Measurements from ENCODE around the gene USP36.

USP36 gene

DNA sequence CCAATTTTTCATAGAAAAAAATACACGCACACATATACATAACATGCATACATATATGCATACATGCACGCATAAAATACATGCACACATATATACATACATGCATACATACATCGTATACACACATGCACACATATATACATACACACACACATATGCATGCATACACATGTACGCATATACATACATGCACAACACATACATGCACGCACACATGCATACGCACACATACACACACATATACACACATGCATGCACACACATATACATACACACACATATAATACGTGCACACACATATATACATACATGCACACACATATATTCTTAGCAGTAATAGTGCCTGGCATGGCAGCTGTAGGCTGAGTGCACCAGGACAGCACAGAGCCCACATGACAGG lies 24.9 kb downstream of the USP36 start:
- DNase-seq (ENCODE audit: low read depth), result no peak

DNA sequence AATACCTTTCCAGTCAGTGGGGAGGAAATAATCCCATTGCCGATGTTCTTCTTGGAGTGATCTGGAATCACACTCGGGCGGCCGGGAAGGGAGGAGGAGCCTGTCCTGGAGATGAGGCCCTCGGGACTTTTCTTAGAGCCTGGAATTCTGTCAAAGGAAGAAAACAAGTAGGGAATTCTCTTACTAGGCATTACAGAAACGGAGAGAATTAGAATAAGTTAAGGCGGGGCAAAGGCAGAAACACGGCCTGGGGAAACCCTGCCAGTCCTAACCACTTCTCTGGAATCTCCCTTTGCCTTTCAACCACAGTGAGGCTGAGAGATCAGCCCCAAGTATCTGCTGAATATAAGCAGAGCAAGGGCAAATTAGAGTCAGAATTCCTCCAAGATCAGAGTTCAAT lies 27.8 kb downstream of the USP36 start:
- no peak for DNase-seq (ENCODE audit: low read depth)

DNA sequence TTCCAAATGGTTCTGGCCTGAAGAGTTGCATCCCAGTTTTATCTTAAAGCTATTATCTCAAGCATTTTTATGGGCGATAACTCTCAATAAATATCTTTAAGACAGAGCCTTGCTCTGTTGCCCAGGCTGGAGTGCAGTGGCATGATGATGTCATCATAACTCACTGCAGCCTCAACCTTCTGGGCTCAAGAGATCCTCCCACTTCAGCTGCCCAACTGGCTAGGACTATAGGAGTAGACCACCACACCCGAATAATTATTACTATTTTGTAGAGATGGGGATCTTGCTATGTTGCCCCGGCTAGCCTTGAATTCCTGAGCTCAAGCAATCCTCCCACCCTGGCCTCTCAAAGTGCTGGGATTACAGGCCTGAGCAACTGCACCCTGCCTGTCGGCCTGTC lies 32.5 kb downstream of the USP36 start:
- no peak for DNase-seq (ENCODE audit: low read depth)

DNA sequence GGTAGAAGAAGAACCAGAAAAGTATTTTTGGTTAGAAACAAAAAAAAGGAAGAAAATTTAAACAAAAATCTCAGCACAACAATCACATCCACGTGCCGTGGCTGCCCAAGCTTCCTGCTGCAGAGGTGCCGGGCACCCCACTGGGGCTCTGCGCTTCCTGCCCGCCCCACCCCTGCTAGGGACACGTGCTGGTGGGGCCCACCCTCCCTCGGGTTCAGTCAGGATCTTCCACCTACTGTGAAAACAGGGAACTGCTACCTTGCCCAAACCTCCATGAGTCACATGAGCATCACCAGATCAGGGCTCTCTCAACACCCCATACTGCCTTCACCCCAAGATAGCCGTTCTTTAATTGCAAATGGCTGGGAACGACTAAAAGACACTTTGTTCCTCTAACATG lies 34.2 kb downstream of the USP36 start:
- DNase-seq (ENCODE audit: low read depth), result no peak

DNA sequence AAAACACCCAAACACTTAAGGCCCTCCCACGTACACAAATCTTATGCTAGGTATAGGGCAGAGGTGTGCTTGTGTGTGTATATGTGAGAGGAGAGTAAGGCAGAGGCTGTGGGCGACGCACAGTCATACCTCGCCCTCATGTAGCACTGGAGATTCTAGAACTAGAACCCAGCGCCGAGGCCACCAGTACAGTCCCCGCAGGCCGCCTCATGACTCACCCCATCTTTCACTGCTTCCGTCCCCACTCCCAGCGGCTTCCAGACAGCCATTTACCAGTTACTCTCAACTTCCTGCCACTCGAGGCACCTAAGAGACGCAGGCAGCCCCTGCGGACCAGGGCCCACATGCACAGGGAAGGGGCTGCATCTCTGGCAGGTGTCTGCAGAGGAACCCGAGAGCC lies 35.3 kb downstream of the USP36 start:
- DNase-seq (ENCODE audit: low read depth), result no peak

DNA sequence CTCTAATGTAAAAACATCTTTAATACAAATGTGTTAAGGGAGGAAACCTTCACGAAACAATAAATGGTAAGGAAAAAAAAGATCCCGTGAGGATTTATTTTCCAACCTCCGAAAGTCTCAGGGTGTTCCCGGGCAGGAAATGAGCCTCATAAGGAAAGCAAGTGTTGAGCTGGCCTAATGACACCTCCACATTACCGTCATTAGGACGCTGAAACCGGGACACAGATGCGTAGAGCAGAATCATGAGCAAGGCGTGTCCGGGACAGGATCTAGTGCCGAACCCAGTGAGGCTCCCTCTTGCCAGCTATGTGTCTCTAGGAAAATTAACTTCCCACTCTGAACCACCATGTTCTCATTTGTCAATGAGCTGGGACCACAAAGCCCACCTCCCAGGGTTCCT lies 35.8 kb downstream of the USP36 start:
- DNase-seq (ENCODE audit: low read depth), result no peak

DNA sequence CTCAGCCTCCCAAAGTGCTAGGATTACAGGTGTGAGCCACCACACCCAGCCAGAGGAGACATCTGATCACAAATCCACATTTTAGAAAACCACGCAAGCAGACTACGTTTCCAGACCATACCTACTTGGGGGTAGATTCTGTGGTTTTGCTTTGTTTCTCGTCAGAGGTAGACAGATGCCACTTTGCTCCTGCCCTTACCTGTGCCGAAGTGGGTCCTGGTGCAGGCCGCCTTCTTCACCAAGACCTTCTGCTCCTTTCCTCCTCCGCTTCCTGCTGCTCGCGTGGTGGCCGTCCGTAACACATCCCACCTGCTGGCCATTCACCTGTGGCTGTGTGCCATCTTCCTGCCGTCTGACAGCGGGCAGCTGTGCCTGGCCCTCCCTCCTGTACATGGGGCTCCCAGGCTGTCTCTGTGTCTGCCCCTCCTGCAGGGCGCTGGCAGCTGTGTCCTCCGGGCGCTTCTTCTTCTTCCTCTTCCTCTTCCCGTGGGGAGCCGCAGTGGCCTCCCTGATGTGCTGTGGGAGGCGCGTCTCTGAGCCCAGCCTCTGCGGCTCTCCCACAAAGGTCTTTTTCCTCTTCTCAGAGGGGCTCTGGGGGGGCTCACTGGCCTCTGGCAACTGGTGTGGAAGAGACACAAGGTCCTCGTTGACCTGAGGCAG lies 37.3 kb downstream of the USP36 start:
- DNase-seq (ENCODE audit: low read depth), result no peak

DNA sequence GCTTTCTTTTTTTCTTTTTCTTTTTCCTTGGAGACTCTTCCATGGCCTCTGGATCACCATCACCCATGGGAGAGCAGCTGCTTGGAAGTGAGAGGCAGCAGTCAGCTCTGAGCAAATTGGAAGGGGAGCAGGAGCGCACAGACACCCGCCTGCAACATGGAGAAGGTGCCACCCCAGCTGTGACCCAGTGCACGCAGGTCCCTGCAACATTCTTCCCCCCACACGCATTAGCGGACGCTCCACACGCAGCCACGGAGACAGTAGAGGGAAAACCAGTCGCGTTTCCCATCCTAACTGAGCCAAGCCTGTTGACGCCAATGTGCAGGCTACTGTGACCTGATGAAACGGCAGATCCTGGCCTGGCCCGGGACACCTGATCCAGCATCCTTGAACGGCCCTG lies 38.2 kb downstream of the USP36 start:
- no peak for DNase-seq (ENCODE audit: low read depth)

DNA sequence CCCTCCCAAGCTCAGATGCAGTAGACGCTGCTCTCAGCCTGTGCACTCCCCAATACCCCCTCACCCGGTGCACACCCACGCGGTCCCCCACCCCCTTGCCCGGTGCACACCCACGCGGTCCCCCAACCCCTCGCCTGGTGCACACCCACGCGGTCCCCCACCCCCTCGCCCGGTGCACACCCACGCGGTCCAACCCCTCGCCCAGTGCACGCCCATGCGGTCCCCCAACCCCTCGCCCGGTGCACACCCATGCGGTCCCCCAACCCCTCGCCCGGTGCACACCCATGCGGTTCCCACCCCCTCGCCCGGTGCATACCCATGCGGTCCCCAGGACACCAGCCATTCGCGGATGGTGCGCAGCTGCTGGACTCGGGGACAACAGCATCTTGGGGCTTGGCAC lies 38.6 kb downstream of the USP36 start:
- no peak for DNase-seq (ENCODE audit: low read depth)

DNA sequence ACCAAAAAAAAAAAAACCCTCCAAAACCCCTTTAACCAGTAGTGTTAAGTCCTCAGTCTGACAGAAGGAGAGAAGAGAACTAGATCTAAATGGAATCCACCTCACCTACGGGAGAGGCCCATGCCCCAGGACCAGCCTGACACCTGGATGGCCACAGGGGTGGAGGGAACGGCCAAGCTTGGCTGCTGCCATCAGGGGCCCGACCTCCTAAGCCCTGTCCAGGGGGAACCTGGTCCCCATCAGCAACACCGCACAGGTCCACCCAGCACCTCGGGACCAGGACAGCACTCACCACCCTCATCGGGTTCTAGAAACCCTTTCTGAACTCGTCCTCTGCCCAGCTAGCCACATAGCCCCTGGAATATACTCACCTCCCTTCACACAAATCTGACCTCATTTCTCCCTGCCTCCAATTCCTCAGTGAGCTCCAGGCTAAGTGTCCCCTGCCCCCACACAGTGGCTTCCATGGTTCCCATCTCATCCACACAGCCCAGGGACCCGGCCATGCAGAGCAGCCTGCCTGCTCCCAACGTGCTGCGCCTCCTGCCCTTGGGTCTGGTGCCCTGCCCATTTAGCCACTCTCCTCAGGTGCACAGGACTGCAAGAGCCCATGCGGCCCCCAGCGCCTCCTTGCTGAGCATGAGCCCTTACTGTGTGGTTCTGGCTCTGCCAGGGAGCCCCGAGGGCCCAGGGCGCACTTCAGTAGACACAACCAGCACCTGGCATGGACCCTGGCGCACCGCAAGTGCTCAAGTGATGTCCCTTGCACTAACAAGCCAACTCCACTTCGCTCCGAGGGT lies 40.3 kb downstream of the USP36 start:
- no peak for DNase-seq (ENCODE audit: low read depth)

DNA sequence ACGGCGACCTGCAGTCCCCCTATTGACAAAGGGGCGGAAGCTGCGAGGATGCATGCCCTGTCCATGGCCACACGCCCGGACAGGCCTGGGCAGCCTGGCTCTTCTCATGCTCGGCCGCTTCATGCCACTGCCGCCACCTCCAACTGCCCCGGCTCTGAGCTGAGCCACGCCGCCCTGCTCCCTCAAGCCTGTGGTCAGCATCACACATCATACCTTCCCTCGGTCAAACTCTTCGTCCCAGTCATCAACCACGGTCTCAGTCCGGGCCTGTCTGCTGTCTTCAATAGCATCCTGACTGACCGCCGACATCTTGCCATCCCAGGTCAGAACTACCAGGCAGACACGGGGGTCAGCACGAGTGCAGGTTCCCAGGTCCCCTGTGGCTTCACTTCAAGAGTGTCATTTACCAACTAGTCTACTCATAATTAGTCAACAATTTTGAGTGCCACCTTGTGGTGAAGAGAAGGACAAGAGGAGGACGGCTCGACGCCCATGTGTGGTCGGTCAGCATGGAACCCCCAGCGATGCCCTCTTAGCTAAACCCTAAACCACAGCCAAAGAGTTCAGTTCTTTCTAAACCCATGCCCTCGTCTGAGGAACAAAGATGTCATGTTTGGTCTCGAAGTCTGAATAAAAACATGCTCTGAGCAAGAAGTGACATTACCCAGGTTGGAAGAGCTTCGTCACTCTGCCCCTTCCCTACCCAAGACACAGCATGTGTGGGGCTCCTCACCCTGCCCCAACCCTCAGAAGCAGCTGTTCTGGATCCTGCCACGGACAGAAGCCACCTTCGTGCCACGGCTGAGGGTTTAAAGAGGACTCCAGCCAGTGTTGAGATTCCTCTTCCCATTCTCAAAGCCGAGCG lies 41.7 kb downstream of the USP36 start:
- no peak for DNase-seq (ENCODE audit: low read depth)

DNA sequence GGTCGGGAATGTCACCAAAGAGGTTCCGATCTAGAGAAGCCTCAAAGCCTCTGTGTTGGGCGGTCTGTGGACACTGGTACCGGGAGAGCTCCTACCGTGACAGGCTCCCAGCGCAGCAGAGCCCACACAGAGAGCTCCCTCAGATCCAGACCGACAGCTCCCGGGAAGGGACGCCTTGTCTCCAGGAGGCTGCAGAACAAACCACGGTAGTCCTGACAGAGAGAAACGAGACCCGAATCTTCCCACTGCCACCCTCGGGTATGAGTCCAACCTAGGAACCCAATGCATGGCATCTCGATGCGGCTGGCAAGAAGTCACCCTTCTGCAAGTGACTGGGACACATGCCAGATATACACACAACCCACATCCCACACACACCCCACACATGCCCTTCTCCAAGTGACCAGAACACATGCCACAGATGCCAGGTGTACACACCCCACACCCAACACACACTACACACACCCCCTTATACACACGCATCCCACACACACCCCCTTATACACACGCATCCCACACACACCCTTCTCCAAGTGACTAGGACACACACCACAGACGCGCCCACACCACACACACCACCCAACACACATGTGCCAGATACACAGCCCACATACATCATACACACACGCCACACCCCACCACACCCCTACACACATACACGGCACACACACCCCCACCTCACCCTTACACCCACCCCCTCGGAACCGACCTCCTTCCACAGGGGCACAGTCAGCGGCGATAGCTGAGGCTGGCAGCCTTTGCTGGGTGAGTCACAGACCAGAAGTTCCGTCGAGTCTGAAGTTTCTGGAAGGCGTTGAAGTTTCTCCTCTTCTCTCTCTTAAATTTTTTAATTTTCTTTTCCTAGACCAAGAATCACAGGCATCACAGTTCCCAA lies 42.7 kb downstream of the USP36 start:
- DNase-seq (ENCODE audit: low read depth), result no peak

DNA sequence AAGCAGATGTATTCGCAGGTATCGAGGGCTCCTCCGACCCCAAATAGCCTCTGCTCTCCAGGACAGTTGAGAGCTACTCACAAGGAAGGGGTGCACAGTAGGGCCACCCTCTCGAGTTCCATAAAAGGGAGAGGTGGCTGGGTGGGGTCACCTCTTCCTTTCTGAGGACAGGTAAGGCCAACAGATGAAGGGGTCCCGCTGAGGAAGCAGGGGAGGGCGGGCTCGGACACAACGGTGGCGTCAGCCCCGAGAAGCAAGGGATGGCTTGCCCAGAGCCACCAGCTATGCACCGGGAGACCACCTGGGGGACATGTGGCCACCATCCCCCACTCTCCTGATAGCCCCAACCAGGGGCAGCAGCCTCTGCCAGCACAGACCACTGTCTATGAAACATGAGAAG lies 43.4 kb downstream of the USP36 start:
- no peak for DNase-seq (ENCODE audit: low read depth)

DNA sequence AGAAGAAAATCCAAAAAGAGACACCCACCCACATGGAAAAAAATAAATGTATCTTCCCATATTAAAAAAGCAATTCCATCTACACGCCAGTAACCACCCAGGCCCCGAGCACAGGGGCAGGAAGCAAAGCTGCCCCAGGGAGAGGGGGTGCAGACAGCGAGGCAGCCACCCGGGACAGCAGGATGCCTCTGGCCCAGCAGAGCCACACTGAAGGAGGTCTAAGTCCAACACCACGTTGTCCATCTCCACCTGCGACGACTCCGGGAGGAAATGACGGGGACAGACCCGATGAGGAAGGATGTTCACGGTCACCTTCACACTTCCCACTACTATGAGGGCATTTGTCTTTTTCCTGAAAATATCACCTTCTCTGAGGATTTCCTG lies 44.1 kb downstream of the USP36 start:
- no peak for DNase-seq (ENCODE audit: low read depth)

DNA sequence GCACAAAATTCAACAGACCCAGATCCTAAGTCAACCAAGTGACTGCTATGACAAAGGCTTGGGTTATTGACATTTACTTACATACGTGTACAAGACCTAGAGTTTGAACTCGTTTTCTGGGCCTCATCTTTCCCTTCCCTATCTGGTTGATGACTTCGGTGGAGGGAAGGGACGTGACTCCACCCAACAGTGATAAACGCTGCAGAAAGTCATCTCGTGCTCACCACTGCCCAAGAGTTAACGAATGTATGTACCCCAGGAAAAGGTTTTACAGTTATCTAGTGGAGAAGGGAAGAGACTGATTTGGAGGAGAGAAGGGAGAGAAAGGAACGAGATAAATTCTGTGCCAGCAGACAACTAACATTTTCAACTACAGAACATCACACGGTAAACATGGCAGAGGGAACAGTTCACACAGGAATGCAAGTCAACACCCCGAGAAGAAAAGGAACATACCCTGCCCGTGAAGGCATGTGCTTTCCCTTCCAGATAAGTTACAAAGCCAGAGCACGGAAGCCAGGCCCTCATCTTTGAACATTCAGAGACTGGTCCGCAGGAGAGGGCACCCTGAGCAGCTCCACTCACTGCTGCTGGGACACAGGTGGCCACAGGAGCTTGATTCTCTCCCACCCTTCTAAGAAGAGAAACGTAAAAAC lies 44.6 kb downstream of the USP36 start:
- DNase-seq (ENCODE audit: low read depth), result no peak

DNA sequence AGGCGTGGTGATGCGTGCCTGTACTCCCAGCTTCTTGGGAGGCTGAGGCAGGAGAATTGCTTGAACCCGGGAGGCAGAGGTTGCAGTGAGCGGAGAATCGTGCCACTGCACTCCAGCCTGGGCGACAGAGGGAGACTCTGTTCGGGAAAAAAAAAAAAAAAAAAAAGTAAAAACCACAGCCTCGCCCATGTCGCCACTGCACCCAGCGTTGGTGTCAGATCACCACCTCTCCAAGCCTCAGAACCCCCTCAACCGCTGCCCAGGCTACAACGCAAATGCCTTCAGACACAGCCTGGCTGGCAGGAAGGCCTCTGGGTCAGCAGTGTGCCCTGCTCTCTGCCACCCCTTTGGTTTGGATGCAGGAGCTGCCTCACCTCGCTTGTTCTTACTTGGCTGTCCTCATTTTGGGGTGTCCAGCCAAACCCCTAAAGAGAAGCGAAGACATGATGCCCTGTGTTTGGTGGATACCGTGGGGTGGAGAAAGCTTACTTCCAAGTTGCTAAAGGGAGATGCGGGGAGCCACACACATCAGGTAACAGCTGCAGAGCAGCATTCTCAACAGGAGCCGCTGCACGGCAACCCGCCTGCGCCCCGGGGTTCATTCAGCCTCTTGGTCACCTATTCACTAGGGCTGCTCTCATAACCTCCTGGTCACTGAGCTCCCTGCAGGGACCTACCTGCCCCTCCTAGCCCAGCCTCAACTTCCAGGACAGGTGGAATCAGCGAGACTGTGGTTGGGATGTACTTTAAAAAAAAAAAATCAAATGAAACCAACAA lies 45.6 kb downstream of the USP36 start:
- no peak for DNase-seq (ENCODE audit: low read depth)

DNA sequence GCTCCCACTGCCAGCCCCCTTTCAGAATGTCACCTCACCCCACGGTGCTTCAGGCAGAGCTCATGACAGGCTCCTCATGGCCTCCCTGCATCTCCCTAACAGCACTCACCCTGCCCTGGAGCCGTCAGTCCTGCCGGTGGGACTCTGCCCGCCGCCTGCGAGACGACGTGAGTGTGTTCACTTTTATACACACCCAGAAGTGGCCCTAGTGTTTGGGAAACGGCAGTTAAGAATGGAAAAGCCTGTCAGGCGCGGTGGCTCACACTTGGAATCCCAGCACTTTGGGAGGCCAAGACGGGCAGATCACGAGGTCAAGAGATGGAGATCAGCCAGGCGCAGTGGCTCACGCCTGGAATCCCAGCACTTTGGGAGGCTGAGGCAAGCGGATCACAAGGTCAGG lies 46.2 kb downstream of the USP36 start:
- no peak for DNase-seq (ENCODE audit: low read depth)

DNA sequence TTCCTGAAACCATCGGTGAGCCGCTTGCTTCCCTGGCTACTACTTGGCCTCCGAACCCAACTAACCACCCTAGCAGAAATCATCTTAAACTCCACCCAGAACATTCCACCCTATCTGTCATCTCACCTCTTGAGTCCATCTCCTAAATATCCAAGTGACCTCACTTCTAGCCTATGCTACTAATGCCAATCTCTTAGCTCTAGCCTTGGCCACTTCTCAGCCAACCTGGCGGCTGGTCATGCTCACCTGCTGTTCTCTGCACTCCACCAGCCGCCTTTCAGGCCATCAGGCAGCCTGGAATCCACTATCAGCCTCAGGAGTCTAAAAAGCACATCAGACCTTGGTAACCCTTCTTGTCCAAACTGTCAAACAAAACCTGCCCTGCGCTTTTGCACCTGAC lies 46.6 kb downstream of the USP36 start:
- DNase-seq (ENCODE audit: low read depth), result no peak

DNA sequence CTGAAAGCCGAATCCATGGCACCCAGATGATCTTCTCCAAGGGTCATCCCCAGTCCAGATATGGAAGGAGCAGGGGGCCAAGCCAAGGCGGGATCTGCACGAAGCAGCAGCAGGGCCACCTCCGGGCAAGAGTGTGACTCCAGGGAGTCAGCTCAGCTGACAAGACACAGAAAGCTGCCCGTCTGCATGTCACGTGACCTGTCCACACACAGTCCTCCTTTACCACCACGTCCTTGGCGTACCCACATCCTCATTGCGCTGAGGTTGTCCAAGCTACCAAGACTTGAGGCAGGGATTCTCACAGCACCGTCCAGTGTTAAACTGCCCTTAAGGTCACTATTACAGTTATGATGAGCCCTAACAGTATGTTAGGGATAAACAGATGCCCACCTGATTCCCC lies 47.2 kb downstream of the USP36 start:
- DNase-seq (ENCODE audit: low read depth), result no peak

DNA sequence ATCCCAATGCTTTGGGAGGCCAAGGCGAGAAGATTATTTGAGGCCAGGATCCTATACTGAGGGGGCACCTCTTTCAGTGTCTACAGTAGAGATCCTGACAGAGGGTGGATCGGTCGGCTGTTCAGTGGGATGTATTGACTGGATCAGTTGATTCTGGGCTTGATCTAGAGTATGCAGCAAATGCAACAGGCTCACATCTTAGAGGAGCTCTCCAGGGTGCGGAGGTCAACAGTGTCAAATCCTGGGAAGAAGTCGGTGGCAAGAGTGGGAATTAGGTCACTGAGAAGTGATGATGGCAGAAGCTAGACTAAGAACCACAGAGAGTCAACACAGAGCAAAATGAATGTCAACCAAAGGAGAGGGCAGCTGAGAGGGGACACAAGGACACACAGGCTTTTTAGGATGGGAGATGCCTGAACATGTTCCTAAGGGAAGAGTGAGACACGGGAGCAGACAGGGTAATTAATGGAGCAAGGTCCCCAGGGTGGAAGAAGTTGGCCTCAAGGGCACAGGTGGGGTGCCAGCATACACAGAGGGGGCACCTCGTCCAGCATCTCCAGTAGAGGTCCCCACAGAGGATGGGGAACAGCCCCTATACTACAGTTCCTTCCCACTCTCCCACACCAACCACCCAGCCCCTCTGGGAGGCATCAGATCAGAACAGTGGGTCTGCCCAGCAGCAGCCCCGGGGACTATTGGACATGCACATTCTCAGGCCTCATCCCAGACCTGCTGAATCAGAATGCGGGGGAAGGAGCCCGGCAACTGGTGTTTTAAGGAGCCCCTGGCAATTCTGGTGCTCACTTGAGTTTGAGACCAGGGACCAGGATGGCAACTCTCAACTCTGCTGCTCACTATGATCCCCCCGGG lies 48.5 kb downstream of the USP36 start:
- DNase-seq (ENCODE audit: low read depth), result no peak

Measured in stimulated activated CD8-positive, alpha-beta memory T cell treated with anti-CD3 and anti-CD28 coated beads, Interleukin-15, amount 100 ng/mL, for 24 hours (primary cell).